Bone marrow (tissue), 2 donors: ENCODE measurements around the gene PRODH.
A peak's percentile ranks its signal among the peaks of the same experiment; 100 is the strongest.
"Not testable (repeated sequence)": the region's sequence is repeated elsewhere in the genome, so short reads cannot be mapped to it uniquely, and the experiment has no call there.

Experiments used
- DNase-seq, 2 donors: peaks; one replicate each; lab custom pipeline; 2025; lab: John Stamatoyannopoulos, UW

PRODH gene

DNA sequence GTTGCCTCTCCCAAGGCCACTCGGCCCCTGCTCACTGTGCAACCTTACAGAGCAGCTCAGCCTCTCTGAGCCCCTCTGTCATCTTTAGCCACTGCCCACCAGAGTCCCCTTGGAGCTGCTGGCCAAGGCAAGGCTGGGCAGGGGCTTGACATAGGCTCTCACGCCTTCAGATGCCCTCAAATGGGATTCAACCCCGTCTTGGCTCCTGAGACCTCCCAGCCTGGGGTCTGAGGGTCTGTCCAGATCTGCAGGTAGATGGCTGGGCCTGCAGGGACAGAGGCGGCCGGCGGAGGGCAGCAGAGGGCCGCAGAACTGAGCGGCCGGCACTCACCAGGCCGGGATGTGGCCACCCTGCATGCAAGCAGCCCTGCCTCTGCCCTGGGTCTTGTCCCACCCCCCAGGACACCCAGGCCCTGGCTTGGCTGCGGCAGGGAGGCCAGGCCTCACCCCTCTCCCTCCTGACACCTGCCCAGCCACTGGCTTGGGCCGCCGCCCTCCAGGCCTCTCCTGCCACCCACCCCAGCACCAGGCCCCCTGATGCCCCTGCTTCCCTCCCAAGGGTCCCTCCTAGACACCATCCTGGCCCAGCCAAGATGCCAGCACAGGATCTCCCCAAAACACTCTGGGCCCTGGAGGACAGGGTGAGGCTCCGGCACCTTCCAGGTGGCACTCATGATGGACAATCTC is 18.4 kb upstream of the PRODH start:
- DNase-seq: peak; percentile 17 to 53

DNA sequence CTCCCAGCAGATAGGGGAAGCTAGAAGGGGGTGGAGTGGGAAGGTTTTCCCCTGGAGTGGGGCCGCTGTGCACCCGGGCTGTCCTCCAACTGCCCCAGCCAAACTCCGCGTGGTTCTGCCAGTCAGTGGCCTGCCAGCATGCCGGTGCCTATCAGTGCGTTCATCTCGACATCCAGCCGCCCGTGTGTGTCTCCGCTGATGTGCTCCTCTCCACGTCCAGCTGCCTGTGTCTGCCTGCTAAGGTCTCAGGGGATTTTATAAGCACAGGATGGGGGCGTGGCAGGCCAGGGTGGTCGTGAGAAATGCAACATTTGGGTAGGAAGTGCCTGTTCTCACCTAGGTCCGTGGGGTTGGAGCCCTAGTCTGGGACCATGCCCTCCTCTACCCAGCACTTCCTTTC is 17.0 kb upstream of the PRODH start:
- not testable (repeated sequence) for DNase-seq

DNA sequence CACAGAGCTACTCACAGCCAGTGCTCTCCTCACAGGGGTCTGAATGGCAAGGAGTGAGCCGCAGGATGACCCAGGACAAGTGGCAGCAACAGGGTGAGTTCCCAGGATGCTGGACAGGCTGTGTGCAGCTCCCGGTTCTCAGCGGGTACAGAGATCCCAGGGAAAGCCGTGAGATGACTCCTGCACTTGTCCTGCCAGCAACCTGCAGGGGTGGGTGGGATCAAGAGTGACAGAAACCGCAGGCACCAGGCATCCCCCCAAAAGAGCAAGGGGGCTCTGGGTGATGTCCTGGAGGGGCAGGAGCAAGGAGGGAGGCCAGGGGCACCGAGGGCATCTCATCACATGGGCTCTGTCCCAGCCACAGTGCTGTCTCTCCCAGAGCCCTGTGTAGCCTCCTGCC is 15.9 kb upstream of the PRODH start:
- DNase-seq: no peak

DNA sequence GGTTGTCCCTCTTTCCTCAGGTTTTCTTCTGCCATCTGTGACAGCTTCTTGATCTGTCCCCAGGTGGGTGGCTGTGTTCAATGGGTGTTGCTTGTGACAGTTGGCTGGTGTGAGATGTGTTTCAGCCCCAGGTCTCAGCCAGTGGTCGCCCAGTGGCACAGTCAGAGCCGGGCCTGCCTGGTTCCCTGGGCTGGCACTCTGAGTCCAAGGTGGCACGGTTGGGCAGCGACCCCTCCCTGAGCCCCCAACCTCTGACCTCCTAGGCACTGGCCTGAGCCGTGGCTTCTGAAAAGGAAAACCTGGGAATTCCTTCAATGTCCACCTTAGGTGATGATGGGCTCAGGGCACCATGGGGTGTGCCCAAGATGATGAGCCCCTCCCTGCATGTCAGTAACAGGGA is 14.0 kb upstream of the PRODH start:
- DNase-seq: no peak

DNA sequence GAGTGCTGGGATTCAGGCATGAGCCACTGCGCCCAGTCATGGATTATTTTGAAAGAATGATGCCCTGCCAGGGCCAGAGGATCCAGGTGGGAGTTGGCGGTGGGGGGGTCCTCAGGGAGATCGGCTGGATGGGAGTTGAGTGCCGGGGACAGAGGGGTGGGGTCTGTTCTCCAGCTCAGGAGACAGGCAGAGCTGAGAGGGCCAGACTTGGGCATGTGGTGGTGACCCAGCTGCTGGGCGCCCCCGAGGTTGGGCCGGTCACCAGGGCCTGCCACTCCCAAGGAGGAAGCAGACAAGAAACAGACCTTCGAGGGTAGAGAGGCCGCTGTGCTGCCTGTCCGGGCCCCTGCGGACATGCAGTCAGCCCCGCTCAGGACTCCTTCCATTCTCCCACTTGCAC is 11.8 kb upstream of the PRODH start:
- DNase-seq: no peak

DNA sequence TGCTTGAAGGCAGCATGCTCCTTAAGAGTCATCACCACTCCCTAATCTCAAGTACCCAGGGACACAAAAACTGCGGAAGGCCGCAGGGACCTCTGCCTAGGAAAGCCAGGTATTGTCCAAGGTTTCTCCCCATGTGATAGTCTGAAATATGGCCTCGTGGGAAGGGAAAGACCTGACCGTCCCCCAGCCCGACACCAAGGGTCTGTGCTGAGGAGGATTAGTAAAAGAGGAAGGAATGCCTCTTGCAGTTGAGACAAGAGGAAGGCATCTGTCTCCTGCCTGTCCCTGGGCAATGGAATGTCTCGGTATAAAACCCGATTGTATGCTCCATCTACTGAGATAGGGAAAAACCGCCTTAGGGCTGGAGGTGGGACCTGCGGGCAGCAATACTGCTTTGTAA is 11.0 kb upstream of the PRODH start:
- not testable (repeated sequence) for DNase-seq

DNA sequence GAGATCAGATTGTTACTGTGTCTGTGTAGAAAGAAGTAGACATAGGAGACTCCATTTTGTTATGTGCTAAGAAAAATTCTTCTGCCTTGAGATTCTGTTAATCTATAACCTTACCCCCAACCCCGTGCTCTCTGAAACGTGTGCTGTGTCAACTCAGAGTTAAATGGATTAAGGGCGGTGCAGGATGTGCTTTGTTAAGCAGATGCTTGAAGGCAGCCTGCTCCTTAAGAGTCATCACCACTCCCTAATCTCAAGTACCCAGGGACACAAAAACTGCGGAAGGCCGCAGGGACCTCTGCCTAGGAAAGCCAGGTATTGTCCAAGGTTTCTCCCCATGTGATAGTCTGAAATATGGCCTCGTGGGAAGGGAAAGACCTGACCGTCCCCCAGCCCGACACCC is 2.6 kb upstream of the PRODH start:
- not testable (repeated sequence) for DNase-seq

DNA sequence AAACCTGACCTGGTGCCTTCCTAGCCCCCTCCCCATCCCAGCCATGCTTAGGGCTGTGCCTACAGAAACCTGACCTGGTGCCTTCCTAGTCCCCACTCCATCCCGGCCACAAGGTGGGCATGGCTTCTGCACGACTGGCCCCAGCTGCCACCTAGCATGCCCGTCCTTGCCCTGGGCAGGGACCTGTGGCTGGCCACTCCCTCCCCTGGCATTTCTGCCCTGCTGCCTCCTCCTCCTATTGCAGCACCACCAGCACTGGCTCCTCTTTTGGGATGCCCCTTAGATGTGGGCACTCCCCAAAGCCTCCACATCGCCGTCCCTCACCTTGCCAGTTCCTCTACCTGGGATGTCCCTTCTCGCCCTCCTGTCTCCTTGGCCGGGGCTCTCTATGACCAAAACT is 1.4 kb downstream of the PRODH start:
- not testable (repeated sequence) for DNase-seq

DNA sequence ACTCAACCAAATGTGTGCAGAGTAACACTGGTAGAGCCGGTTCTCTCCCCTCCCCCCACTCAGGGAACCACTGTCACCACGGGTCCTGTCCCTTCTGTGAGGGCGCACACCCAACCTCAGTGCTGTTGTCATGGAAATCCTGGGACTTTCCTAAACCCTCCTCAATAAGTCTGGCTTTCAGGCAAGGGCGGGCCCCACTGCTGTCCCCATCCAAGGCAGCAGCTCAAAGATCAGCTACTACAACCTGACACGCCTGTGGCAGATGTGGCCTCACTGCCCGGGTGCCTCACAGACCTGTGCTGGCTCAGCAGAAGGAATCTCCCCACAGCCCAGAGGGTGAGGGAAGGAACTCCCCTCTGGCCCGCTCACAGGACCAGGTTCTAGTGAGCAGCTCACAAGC is 2.2 kb downstream of the PRODH start:
- DNase-seq: no peak

DNA sequence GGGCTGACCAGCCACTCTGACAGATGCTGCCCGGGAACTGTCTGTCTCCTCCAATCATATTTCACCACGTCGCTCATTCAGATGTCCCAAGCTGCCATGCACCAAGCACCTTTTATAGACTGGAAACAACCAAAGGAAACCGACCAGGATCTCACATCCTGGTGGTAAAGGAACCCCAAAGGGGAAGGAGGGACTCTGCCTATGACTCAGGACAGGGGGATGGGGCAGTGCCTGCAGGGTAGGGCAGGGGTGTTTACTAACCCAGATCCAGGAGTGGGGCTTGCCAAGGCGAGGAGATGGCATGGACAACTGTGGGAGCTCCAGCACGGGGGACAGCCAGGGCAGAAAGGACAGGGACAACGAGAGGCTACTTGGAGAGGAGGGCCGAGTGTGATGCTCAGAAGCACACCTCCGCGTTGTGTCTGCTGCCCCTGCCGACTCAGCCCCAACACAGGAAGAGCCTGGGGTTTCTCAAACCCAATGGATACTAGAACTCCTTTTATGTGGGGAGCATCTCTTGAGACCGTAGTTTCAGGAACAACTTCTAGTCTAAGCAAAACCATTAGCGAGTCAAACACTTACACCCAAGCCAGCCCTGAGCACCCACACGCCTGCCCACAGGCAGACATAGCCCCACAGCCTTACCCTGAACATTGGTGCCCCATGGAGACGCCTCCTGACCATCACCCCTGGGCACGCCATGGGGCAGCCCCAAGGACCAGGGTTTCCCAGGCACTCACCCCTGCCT is 4.0 kb downstream of the PRODH start:
- no peak for DNase-seq

DNA sequence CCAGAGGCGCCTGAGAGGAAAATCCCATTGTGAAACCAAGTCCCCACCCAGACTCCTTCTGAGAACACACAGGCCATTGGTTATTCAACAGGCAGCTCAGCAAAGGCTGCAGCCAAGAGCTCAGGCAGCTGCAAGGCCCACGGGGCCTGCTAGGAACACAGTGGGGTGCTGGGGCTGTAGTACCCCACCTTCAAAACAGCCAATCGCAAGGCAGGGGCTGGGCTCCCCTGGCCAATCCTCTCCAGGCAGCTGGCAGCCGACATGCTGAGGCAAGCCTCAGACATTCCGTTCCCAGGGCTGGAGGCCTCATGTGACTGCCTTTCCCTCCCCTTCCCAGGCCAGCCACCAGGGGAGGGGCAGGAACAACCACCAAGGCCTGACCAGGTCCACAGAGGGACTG is 6.6 kb downstream of the PRODH start:
- no peak for DNase-seq

DNA sequence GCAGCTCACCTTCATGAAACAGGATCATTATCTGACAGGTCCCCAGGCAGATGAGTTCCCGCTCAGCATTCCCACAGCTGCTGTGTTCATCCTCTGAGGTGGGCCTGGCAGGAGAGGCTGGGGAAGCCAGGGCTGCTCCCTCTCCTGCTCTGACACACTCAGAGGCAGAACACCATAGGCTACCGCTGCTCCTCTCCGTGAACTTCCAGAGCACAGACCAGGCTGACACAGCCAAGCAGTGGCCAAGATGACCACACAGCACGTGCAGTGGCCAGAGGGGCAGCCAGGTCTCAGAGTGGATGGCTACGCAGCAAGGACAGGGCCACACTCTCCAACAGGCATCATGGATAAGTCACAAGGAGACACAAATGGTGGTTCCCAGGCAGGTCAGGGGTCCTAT is 8.5 kb downstream of the PRODH start:
- DNase-seq: no peak

DNA sequence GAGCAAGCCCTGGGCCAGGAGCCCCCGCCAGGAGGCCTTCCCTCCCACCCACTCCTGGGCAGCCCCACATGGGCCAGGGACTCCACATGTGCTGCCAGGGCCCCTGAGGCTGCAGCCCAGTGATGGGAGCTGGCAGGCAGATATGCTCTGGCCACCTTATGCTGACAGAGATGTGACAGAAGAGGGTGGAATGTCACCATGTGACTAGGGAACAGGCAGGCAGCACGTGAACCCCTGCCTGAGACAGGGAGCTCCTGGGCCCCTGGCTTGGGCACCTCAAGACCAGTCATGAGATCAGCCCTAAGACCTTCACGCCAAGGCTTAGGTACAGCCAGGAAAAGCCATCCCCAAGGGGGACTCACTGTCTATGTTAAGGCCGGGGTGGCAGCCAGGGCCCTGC is 9.1 kb downstream of the PRODH start:
- no peak for DNase-seq

DNA sequence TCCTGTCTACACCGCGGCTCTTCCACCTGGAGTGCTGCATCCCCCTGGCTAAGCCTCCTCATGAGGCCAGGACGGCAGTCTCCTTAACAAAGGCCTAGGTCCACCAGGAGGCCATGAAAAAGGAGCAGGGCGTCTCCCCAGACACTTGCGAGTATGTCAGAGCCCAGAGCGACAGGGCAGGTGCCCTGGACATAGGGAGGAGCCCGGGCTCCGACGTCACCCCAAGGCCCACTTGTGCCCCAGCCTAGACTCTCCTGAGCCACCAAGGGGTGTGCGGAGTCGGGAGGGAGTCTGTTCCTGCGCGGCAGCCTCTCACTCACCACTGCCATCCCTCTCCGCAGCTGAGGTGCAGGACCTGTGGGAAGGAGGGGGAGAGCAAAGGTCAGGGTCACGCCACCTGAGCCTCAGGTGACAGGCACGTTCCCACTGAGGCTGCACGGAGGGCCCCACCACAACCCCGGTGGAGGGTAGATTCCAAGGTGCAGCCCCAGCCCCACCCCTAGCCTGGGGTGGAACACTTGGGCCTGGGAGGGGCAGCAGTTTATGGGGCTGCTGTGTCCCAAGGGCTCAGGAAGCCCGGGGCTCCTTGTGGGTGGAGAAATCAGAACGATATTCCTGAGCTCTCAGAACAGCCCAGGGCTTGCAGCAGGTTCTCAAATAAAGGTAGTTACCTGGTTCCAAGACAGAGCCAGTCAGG is 10.6 kb downstream of the PRODH start:
- no peak for DNase-seq

DNA sequence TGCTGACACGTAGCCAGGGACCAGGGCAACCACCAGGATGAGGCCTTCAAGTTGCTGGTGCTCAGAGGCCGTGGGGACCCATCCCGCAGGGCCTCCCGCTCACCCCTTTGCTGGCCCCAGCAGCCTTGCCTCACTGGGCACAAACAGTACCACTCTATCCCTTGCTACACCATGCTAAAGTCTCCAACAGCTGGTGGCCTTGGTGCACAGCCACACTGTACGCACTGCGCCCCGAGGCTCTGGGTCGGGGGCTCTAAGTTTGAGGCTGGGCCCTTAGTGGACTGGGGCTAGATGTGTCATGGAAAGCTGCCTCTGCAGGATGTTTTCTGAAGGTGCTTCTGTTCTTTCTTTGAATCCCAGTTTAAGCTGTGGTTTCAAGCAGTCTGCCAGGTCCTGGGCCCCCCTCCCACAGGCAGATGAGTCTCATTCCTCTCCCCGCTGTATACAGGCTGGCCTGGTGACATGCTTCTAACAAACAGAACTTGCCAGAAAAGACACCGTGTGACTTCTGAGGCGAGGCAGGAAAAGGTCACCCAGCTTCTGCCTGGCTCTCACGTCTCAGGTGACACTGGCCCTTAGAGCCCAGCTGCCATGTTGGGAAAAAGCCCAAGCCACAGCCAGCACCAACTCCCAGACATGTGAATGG is 15.7 kb downstream of the PRODH start:
- not testable (repeated sequence) for DNase-seq

DNA sequence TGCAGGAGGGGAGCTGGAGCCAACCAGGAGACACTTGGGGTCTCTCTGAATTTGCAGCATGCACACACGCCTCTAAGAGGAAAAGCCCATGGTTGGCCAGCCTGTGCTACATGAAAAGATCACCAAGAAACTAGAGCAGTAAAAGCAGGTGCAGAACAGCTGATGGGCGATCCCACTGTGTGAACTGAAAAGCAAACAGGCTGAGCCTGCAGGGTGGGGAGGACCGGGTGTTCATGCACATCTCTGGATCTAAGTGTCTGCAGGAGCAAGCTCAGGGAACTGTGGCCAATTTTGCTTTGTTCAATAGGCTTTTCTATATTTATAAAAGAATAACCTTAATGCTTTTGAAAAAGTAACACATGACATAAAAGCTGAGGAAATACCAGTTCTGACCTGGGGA is 18.3 kb downstream of the PRODH start:
- DNase-seq: not testable (repeated sequence)

DNA sequence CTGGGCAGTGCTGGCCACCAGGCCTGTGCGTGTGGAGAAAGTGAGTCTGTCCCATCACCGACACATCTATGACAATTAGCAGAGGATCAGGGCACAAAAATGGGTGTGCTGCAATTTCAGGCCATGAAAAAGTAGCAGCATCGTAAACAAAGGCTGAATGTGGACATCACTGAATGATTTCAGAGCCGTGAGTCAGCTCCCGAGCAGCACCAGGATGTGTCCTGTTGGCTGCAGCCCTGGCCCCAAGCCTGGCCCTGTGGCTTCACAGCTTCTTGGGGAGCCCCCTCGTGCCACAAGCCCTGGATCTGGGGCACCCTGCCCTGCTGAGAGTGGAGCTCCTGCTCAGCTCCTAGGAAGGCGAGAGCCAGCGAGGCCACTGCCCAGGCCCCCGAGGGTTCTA is 20.5 kb downstream of the PRODH start:
- DNase-seq: not testable (repeated sequence)

DNA sequence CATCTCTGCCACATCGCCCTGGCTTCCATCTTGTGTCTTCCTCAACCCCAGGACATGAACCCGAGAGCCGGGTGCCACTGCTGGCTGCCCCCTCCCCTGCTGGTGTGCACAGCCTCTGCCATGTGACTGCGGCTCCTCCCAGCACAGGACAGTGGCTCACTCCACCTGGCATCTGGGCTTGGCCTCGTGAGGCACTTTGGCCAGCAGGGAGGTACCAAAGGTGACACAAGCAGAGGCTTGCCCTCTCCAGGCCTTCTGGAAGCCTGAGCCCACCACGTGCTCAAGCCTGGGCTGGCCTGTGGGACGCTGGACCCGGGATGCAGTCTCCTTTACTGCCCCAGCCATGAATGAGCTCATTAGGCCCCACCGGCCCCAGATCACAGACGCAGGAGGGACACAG is 21.5 kb downstream of the PRODH start:
- not testable (repeated sequence) for DNase-seq

DNA sequence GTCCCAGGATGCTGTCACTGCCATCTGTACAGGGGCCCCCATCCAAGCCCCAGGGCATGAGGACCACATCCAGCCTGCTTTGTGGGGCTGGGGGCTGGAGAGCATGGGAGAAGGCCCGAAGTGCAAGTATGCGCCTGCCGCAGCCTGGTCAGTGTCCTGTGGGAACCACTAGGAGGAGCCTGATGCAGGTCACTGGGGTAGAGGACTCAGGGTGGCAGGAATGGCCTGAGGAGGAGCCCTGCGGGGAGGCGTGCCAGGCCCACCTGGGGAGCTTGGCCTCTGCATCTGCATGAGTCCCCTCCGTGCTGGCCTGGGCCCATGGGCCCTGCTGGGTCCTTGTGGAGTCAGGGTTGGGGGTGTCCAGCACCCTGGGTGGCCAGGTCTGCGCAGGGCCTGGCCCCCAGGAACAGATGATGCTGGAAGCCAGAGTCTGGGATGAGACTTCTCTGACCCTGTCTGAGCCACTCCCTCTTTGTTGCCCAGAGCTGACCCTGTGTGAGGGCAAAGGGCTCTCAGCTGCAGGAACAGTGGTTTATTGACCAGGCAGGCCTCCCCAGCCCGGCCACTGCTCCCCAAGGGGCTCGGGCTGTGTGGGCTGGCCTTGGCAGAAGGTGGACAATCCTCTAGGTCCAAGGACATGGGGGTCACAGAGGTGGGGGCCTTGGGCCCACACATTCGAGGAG is 23.7 kb downstream of the PRODH start:
- not testable (repeated sequence) for DNase-seq

DNA sequence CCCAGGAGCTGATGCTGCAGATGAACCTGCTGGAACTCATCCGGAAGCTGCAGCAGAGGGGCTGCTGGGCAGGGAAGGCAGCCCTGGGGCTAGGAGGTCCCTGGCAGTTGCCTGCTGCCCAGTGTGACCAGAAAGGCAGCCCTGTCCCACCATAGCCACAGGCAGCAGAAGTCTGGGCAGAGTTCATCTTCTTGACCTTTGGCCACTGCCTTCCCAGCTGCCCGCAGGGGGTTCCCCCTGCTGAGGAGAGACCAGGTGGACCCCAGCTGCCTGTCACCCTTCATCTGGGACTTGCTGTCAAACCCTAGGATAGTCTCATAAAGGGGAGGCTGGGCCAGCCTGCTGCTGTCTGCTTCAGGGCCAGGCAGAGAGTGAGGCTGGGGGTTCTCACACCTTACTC is 24.6 kb downstream of the PRODH start:
- not testable (repeated sequence) for DNase-seq

DNA sequence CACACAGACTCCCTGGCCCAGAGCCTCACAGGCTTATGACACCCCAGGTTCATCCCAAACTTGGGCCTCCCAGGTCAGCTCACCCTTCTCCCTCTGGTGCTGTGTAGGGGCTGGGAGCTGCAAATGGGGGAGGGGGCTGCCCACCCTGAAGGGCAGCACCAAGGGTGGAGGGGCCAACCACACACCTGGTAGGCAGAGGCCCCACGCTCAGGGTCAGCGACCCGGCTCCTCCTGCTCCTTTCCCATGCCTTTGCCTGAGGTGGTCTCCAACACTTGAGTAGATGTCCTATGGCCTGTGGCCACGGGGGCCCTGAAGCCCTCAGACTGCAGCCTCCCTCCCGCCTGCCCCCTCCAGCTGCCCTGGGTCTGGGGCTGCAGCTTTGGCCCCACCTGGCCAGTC is 26.5 kb downstream of the PRODH start:
- DNase-seq: no peak

DNA sequence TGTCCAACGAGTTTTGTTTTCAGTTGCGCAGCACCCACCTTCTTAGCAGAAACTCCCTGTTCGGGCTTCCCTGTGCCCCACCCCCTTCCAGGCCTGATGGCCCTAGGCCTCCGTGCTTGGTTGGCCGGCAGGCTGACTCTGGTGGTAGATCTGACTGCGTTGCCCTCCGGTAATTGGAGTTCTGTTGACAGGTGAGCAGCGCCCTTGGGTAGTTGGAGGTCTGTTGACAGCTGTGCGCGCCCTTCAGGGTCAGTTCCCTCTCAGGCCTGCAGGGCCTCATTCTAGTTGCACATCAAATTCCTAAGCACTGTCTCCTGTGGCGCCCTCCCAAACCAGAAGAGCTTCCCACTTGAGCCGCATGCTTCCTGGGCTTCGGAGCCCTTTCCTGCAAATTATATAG is 29.2 kb downstream of the PRODH start:
- no peak for DNase-seq
